HG03095 (cell line): Measurements from ENCODE around the gene SLC25A51.

ENCODE experiments used
- ATAC-seq: cut with Tn5 transposase; IDR thresholded peaks from one replicate; pipeline ENCODE4 v1.9.1; 2021; ENCODE audit warnings: moderate library complexity; ENCODE audit not compliant: unreplicated experiment

The SLC25A51 gene

GRCh38 chr9:37903647-37904444, at the start of gene SLC25A51:
Gene SLC25A51, minus strand, starts transcription at chr9:37904127. Its CDS starts 15,577 bp downstream, at chr9:37888550.
- peak; percentile 74 for ATAC-seq

GRCh38 chr9:37953206-37953774, 49.4 kb upstream of the SLC25A51 start:
- ATAC-seq: no peak

GRCh38 chr9:37952731-37953130, 48.8 kb upstream of the SLC25A51 start:
- no peak for ATAC-seq

GRCh38 chr9:37951671-37952449, 47.9 kb upstream of the SLC25A51 start:
- ATAC-seq: no peak

GRCh38 chr9:37950561-37950960, 46.6 kb upstream of the SLC25A51 start:
- no peak for ATAC-seq

- no peak for ATAC-seq
Measured at GRCh38 chr9:37949576-37949975, 45.6 kb upstream of the SLC25A51 start.

- ATAC-seq: no peak
Measured at GRCh38 chr9:37948417-37948980, 44.6 kb upstream of the SLC25A51 start.

GRCh38 chr9:37947977-37948376, 44.0 kb upstream of the SLC25A51 start:
- no peak for ATAC-seq

GRCh38 chr9:37947471-37947870, 43.5 kb upstream of the SLC25A51 start:
- ATAC-seq: no peak

GRCh38 chr9:37946971-37947370, 43.0 kb upstream of the SLC25A51 start:
- no peak for ATAC-seq

GRCh38 chr9:37946041-37946440, 42.1 kb upstream of the SLC25A51 start:
- ATAC-seq: no peak

GRCh38 chr9:37944671-37945481, 40.9 kb upstream of the SLC25A51 start:
- no peak for ATAC-seq

- ATAC-seq: no peak
Measured at GRCh38 chr9:37944266-37944650, 40.3 kb upstream of the SLC25A51 start.

- ATAC-seq: no peak
Measured at GRCh38 chr9:37943345-37944265, 39.7 kb upstream of the SLC25A51 start.

- no peak for ATAC-seq
Measured at GRCh38 chr9:37942621-37943344, 38.9 kb upstream of the SLC25A51 start.

GRCh38 chr9:37941253-37941652, 37.3 kb upstream of the SLC25A51 start:
- ATAC-seq: no peak

GRCh38 chr9:37939575-37940095, 35.7 kb upstream of the SLC25A51 start:
- ATAC-seq: no peak

- ATAC-seq: no peak
Measured at GRCh38 chr9:37938121-37938891, 34.4 kb upstream of the SLC25A51 start.
